Fibroblast of the aortic adventitia (primary cell): ENCODE measurements around the gene CUBN. TPM values are rescaled to one million over a fixed set of nuclear protein-coding genes. Genes with fewer than 3 reads are reported as not detected.
"Not testable (repeated sequence)": the region's sequence is repeated elsewhere in the genome, so short reads cannot be mapped to it uniquely, and the experiment has no call there.

Experiments used
- DNase-seq: peaks from one replicate; pipeline ENCODE4 v3.0.0-alpha.2; 2010; ENCODE audit warnings: low read depth
- H3K4me3 ChIP-seq: 2 replicates; pipeline ENCODE4 v1.5.1; 2011; ENCODE audit warnings: low read depth, mild to moderate bottlenecking, control low read depth, low read length, moderate library complexity
- CTCF ChIP-seq: IDR thresholded peaks from 2 replicates; pipeline ENCODE4 v1.5.1; 2011; ENCODE audit warnings: mild to moderate bottlenecking, low read length, control low read depth, inconsistent platforms; ENCODE audit not compliant: insufficient read depth
- total RNA-seq: library from RNA; depleted of rRNA; stranded (reverse); fragments of >200 nt; gene quantifications from 2 replicates; pipeline ENCODE4 v1.2.3, GENCODE V29; 2012; ENCODE audit warnings: low replicate concordance

Gene CUBN
- total RNA-seq, 1 donor: 4.2 TPM

GRCh38 chr10:17122052-17122451 is 7.6 kb downstream of the CUBN start:
- no peak for TF ChIP-seq CTCF
- no peak overlapping the region for H3K4me3 ChIP-seq
- DNase-seq: no peak

- no peak for DNase-seq
- no peak for TF ChIP-seq CTCF
- H3K4me3 ChIP-seq: no peak overlapping the region
Measured at GRCh38 chr10:17120694-17121093, 8.9 kb downstream of the CUBN start.

GRCh38 chr10:17119845-17120244 is 9.8 kb downstream of the CUBN start:
- TF ChIP-seq CTCF: no peak
- DNase-seq: no peak
- H3K4me3 ChIP-seq: no peak overlapping the region

GRCh38 chr10:17116193-17116592 is 13.4 kb downstream of the CUBN start:
- H3K4me3 ChIP-seq: no peak overlapping the region
- no peak for TF ChIP-seq CTCF
- no peak for DNase-seq

GRCh38 chr10:17115683-17116082 is 13.9 kb downstream of the CUBN start:
- DNase-seq: peak; percentile 36
- no peak overlapping the region for H3K4me3 ChIP-seq
- TF ChIP-seq CTCF: peak; percentile 21

- not testable (repeated sequence) for DNase-seq, H3K4me3 ChIP-seq
Measured at GRCh38 chr10:17114878-17115444, 14.7 kb downstream of the CUBN start.

GRCh38 chr10:17113889-17114540 is 15.6 kb downstream of the CUBN start:
- TF ChIP-seq CTCF: no peak

More at GRCh38 chr10:17113889-17114540, 15.6 kb downstream of the CUBN start:
- no peak overlapping the region for H3K4me3 ChIP-seq
- DNase-seq: peak; percentile 50
